ENCODE results near the gene TADA2A.

TADA2A gene

DNA sequence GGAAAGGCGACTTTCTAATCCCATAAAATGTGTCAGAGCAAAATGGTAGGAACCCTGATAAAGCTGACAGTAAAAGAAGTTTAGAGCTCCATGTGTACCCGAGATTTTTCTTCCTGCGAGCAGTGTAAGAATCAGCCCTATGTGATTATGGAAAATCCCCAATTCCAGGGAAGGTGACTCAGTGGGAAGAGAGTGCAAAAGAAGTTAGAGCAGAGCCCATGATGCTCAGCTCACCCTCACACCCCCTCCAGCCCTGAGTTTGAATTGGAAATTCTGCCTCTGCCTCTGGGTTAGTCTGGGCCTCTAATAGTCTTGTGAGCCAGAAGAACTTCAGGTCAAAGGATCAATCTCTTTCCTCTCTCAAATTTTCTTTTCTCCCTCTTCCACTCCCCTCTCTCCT lies 18.4 kb upstream of the TADA2A start:
- TF ChIP-seq, protein P1, sequence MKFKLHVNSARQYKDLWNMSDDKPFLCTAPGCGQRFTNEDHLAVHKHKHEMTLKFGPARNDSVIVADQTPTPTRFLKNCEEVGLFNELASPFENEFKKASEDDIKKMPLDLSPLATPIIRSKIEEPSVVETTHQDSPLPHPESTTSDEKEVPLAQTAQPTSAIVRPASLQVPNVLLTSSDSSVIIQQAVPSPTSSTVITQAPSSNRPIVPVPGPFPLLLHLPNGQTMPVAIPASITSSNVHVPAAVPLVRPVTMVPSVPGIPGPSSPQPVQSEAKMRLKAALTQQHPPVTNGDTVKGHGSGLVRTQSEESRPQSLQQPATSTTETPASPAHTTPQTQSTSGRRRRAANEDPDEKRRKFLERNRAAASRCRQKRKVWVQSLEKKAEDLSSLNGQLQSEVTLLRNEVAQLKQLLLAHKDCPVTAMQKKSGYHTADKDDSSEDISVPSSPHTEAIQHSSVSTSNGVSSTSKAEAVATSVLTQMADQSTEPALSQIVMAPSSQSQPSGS (tag by site-specific recombination; IDR thresholded peaks at IDR 0.05; ENCODE audit: low read depth) = no peak
- TF ChIP-seq ZNF24 (tag by site-specific recombination; IDR thresholded peaks at IDR 0.05) = no peak
- TF ChIP-seq ZNF211 (tag by site-specific recombination; IDR thresholded peaks at IDR 0.05; ENCODE audit: low read depth) = no peak
- TF ChIP-seq ZNF707 (tag by site-specific recombination; IDR thresholded peaks at IDR 0.05) = no peak
- no peak overlapping the region for H3K4me3 ChIP-seq (ENCODE audit: low read depth, low read length)
- ChIA-PET POLR2A (no interaction called here), CTCF (interaction anchor here (0.6 to 10.9 kb wide), 3 partner anchors 9 to 1854 kb away, joined by 3 to 141 read pairs (median 11); partner anchors contain the start of gene C17orf78)
- H3K9me3 ChIP-seq (ENCODE audit: control insufficient read depth, insufficient read depth, low read depth, low read length) = no peaks in the 10 kb centered on the region
- H3K4me1 ChIP-seq (ENCODE audit: control insufficient read depth, insufficient read depth, low read length) = peaks cover 15% of the 10 kb centered on the region
- H3K27ac ChIP-seq (ENCODE audit: extremely low read depth, low read depth, low read length) = no peak overlapping the region
- H3K36me3 ChIP-seq (ENCODE audit: control insufficient read depth in 2 of 2, insufficient read depth in 1 of 2, low read length in 2 of 2) = no peaks in the 10 kb centered on the region

DNA sequence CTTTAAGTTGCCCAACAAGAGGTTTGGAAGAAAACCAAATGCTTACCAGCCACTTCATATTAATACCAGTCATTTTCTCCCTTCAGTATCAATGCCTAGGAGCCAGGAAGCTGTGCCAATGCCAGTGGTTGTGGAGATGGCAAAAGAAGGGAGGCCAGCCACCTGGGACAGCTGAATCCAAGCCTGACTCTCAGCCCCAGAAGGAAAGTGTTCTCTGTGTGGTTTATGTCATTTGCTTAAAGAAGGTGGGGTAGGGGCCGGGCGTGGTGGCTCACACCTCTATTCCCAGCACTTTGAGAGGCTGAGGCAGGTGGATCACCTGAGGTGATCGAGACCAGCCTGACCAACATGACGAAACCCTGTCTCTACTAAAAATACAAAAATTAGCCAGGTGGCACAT lies 17.5 kb upstream of the TADA2A start:
- Histone ChIP-seq H3K4me1 (ENCODE audit: control insufficient read depth, insufficient read depth, low read length) (peaks cover 15% of the 10 kb centered on the region), H3K9me3 (ENCODE audit: control insufficient read depth, insufficient read depth, low read depth, low read length) (no peaks in the 10 kb centered on the region), H3K27ac (ENCODE audit: extremely low read depth, low read depth, low read length) (no peak overlapping the region), H3K36me3 (ENCODE audit: control insufficient read depth in 2 of 2, insufficient read depth in 1 of 2, low read length in 2 of 2) (no peaks in the 10 kb centered on the region), H3K4me3 (ENCODE audit: low read depth, low read length) (no peak overlapping the region)
- TF ChIP-seq KLF16 (tag by site-specific recombination; IDR thresholded peaks at IDR 0.05) (no peak), ZNF138 (tag by site-specific recombination; IDR thresholded peaks at IDR 0.05; ENCODE audit: borderline replicate concordance) (no peak), HOXC10 (CRISPR knock-in tag; IDR thresholded peaks at IDR 0.05) (no peak), WT1 (tag by site-specific recombination; IDR thresholded peaks at IDR 0.05) (no peak), SCRT2 (tag by site-specific recombination; IDR thresholded peaks at IDR 0.05) (no peak), ZNF610 (tag by site-specific recombination; IDR thresholded peaks at IDR 0.05; ENCODE audit: borderline replicate concordance) (no peak), KLF7 (tag by site-specific recombination; IDR thresholded peaks at IDR 0.05; ENCODE audit: borderline replicate concordance) (no peak)
- TF ChIP-seq, protein P2, sequence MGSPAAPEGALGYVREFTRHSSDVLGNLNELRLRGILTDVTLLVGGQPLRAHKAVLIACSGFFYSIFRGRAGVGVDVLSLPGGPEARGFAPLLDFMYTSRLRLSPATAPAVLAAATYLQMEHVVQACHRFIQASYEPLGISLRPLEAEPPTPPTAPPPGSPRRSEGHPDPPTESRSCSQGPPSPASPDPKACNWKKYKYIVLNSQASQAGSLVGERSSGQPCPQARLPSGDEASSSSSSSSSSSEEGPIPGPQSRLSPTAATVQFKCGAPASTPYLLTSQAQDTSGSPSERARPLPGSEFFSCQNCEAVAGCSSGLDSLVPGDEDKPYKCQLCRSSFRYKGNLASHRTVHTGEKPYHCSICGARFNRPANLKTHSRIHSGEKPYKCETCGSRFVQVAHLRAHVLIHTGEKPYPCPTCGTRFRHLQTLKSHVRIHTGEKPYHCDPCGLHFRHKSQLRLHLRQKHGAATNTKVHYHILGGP (tag by site-specific recombination; IDR thresholded peaks at IDR 0.05) = no peak
- ChIA-PET CTCF (interaction anchor here (10.9 kb wide), 1 partner anchor 14 kb away, joined by 141 read pairs; the partner anchor contains the start of gene C17orf78), POLR2A (no interaction called here)

DNA sequence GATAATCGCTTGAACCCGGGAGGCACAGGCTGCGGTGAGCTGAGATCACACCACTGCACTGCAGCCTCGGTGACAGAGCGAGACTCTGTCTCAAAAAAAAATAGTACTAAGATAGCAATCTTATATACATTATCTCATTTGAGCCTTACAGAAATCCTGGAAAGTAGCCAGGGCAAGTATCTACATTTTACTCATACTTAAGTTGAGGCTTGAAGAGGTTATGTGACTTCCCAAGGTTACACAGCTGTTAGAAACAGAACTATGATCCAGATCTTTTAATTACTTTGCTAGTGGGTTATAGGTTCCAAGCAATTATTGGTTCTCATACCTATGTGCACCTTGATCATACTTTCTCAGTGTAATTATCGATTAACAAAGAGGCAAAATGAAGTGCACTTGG lies 15.5 kb upstream of the TADA2A start:
- ChIA-PET CTCF (interaction anchor here (0.6 to 10.9 kb wide), 8 partner anchors 16 to 765 kb away, joined by 3 to 141 read pairs (median 4); partner anchors contain the start of gene C17orf78), POLR2A (interaction anchor here (0.8 to 1.2 kb wide), 2 partner anchors 15 to 19 kb away, joined by 3 to 4 read pairs; partner anchors contain the start of gene C17orf78)
- no peak overlapping the region for H3K27ac ChIP-seq (ENCODE audit: extremely low read depth, low read depth, low read length)

More for the DNA sequence above, 15.5 kb upstream of the TADA2A start:
- H3K4me1 ChIP-seq (ENCODE audit: control insufficient read depth, insufficient read depth, low read length) = peaks cover 13% of the 10 kb centered on the region
- H3K9me3 ChIP-seq (ENCODE audit: control insufficient read depth, insufficient read depth, low read depth, low read length) = no peaks in the 10 kb centered on the region
- H3K36me3 ChIP-seq (ENCODE audit: control insufficient read depth in 2 of 2, insufficient read depth in 1 of 2, low read length in 2 of 2) = no peaks in the 10 kb centered on the region
- H3K4me3 ChIP-seq (ENCODE audit: low read depth, low read length) = no peak overlapping the region
- no peak for TF ChIP-seq GFI1B (tag by site-specific recombination; IDR thresholded peaks at IDR 0.05)
- TF ChIP-seq, protein P3, sequence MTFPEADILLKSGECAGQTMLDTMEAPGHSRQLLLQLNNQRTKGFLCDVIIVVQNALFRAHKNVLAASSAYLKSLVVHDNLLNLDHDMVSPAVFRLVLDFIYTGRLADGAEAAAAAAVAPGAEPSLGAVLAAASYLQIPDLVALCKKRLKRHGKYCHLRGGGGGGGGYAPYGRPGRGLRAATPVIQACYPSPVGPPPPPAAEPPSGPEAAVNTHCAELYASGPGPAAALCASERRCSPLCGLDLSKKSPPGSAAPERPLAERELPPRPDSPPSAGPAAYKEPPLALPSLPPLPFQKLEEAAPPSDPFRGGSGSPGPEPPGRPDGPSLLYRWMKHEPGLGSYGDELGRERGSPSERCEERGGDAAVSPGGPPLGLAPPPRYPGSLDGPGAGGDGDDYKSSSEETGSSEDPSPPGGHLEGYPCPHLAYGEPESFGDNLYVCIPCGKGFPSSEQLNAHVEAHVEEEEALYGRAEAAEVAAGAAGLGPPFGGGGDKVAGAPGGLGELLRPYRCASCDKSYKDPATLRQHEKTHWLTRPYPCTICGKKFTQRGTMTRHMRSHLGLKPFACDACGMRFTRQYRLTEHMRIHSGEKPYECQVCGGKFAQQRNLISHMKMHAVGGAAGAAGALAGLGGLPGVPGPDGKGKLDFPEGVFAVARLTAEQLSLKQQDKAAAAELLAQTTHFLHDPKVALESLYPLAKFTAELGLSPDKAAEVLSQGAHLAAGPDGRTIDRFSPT (tag by site-specific recombination; IDR thresholded peaks at IDR 0.05) = peak; percentile 36; the same call in 1 of the 2 replicates

All from HEK293 (cell line).